Testis (tissue), 3 donors: ENCODE measurements around the gene SLC24A3. TPM values are rescaled to one million over a fixed set of nuclear protein-coding genes. Genes with fewer than 3 reads are reported as not detected.

ENCODE experiments used
- DNase-seq: peaks from one replicate; pipeline ENCODE4 v3.0.0-alpha.2; 2019
- H3K27ac ChIP-seq, 2 donors: fragments of 200-600 bp; sonication (generic); one replicate each; pipeline ENCODE4 v1.5.1; 2019
- H3K27me3 ChIP-seq: fragments of 200-600 bp; sonication (generic); one replicate; pipeline ENCODE4 v1.5.1; 2019
- H3K36me3 ChIP-seq: fragments of 200-600 bp; sonication (generic); one replicate; pipeline ENCODE4 v1.5.1; 2017; ENCODE audit warnings: low read depth; ENCODE audit errors: missing control alignments
- H3K4me1 ChIP-seq: fragments of 200-600 bp; sonication (generic); one replicate; pipeline ENCODE4 v1.5.1; 2019
- H3K4me3 ChIP-seq, 2 donors: fragments of 200-600 bp; sonication (generic); one replicate each; pipeline ENCODE4 v1.5.1; 2017 to 2019
- H3K9me3 ChIP-seq: fragments of 200-600 bp; sonication (generic); one replicate; pipeline ENCODE4 v1.5.1; 2017
- CTCF ChIP-seq, 3 experiments: fragments of 450-650 bp in 2 of 3; fragments of 200-600 bp in 1 of 3; sonication (generic) in 1 of 3; IDR thresholded peaks; one replicate each; pipeline ENCODE4 v1.5.1; 2016 to 2019; ENCODE audit warnings: antibody characterized with exemption in 3 of 3, mild to moderate bottlenecking in 2 of 3, moderate library complexity in 1 of 3
- POLR2A ChIP-seq: fragments of 450-650 bp; IDR thresholded peaks from one replicate; pipeline ENCODE4 v1.6.1; 2017; ENCODE audit warnings: antibody characterized with exemption, mild to moderate bottlenecking, moderate library complexity
- WGBS, 2 donors: methylation state at CpG; one replicate each; pipeline ENCODE4 v1.1.5; 2018; 5-methylcytosine and 5-hydroxymethylcytosine counted together
- intact Hi-C: fragments of 100-400 bp; cut with DNase I; formaldehyde crosslinking; loops from one replicate; pipeline ENCODE4 v1.15.1; 2023; ENCODE audit warnings: low total_unique reads
- polyA plus RNA-seq: library from polyadenylated mRNA; stranded (reverse); fragments of 350-450 nt; fragmentation: Illumina TruSeq; extraction: RNeasy Lipid Tissue Mini Kit (QIAGEN cat#74804); gene quantifications from one replicate; pipeline ENCODE4 v1.2.3, GENCODE V29; 2014; ENCODE audit warnings: low read depth, low replicate concordance; ENCODE audit not compliant: insufficient read depth
- total RNA-seq, 2 donors: library from RNA; depleted of rRNA; stranded (reverse); fragments of >200 nt; gene quantifications; one replicate each; pipeline ENCODE4 v1.2.3, GENCODE V29; 2016

The SLC24A3 gene
- total and polyA plus RNA-seq, 3 donors from 2014 or later = 2.4 to 4.5 (median 3.8) TPM

GRCh38 chr20:19430641-19431315 is 218.3 kb downstream of the SLC24A3 start:
- no peak overlapping the region for H3K4me3 ChIP-seq
- WGBS, 2 donors = 86 to 88% methylated on average over 5 of the region's 5 CpGs
- no peak overlapping the region for H3K27ac ChIP-seq
- intact Hi-C loops = no loop called here
- TF ChIP-seq POLR2A = no peak
- TF ChIP-seq CTCF (IDR thresholded peaks at IDR 0.05) = no peak
- no peaks in the 10 kb centered on the region for H3K4me1 ChIP-seq
- DNase-seq = no peak
- no peaks in the 10 kb centered on the region for H3K36me3 ChIP-seq
- no peaks in the 10 kb centered on the region for H3K9me3 ChIP-seq
- no peaks in the 10 kb centered on the region for H3K27me3 ChIP-seq

- DNase-seq = no peak
- intact Hi-C loops = no loop called here
- WGBS, 2 donors = 57 to 66% methylated on average over 4 of the region's 4 CpGs
- no peaks in the 10 kb centered on the region for H3K36me3 ChIP-seq
- H3K27ac ChIP-seq = no peak overlapping the region
- no peak overlapping the region for H3K4me3 ChIP-seq
- no peak for TF ChIP-seq POLR2A
- no peak for TF ChIP-seq CTCF (IDR thresholded peaks at IDR 0.05)
- H3K4me1 ChIP-seq = no peaks in the 10 kb centered on the region
- H3K27me3 ChIP-seq = no peaks in the 10 kb centered on the region
- no peaks in the 10 kb centered on the region for H3K9me3 ChIP-seq
Observed at GRCh38 chr20:19431316-19431700, 218.9 kb downstream of the SLC24A3 start.

GRCh38 chr20:19431906-19432305 is 219.5 kb downstream of the SLC24A3 start:
- TF ChIP-seq CTCF (IDR thresholded peaks at IDR 0.05) (no peak), POLR2A (no peak)
- 76 to 79% methylated on average over 2 of the region's 2 CpGs for WGBS, 2 donors

GRCh38 chr20:19433371-19434350 is 221.2 kb downstream of the SLC24A3 start:
- intact Hi-C loops = no loop called here
- Histone ChIP-seq H3K27me3 (no peaks in the 10 kb centered on the region), H3K27ac (no peak overlapping the region), H3K9me3 (no peaks in the 10 kb centered on the region), H3K4me3 (no peak overlapping the region), H3K36me3 (no peaks in the 10 kb centered on the region), H3K4me1 (no peaks in the 10 kb centered on the region)
- 73 to 76% methylated on average over 10 of the region's 10 CpGs for WGBS, 2 donors
- no peak for DNase-seq
- TF ChIP-seq POLR2A = no peak
- TF ChIP-seq CTCF (IDR thresholded peaks at IDR 0.05) = no peak

More at GRCh38 chr20:19431906-19432305, 219.5 kb downstream of the SLC24A3 start:
- intact Hi-C loops = no loop called here
- Histone ChIP-seq H3K9me3 (no peaks in the 10 kb centered on the region), H3K4me1 (no peaks in the 10 kb centered on the region), H3K4me3 (no peak overlapping the region), H3K27me3 (no peaks in the 10 kb centered on the region), H3K36me3 (no peaks in the 10 kb centered on the region), H3K27ac (no peak overlapping the region)
- no peak for DNase-seq
